Activated T-cell treated with anti-CD3 and anti-CD28 coated beads, Interleukin-2, amount 50 U/mL, for 72 hours (primary cell): ENCODE measurements around the gene CDC45. TPM values are rescaled to one million over a fixed set of nuclear protein-coding genes. Genes with fewer than 3 reads are reported as not detected.
"Not testable (repeated sequence)": the region's sequence is repeated elsewhere in the genome, so short reads cannot be mapped to it uniquely, and the experiment has no call there.

Source experiments
- ATAC-seq, 2 donors: fragments of 150-1000 bp; cut with Tn5 transposase; replicated peaks in 1 of 2; 2 replicates each; pipeline ENCODE4 v1.10.0; 2021; ENCODE audit warnings: moderate library complexity in 2 of 2, mild to moderate bottlenecking in 1 of 2
- DNase-seq, 2 donors: peaks; one replicate each; pipeline ENCODE4 v3.0.0; 2021 to 2022; ENCODE audit warnings: mixed read lengths in 1 of 2
- H3K27ac Mint-ChIP-seq: one replicate; pipeline ENCODE4 v1.8.0; 2022; ENCODE audit warnings: mild to moderate bottlenecking, moderate library complexity, mixed read lengths
- H3K27me3 Mint-ChIP-seq: one replicate; pipeline ENCODE4 v1.8.0; 2022; ENCODE audit warnings: low read depth, mixed read lengths
- H3K36me3 Mint-ChIP-seq, 2 donors: one replicate each; pipeline ENCODE4 v1.8.0; 2022; ENCODE audit warnings: mixed read lengths in 2 of 2, mild to moderate bottlenecking in 1 of 2; ENCODE audit not compliant: insufficient read depth in 2 of 2
- H3K4me1 Mint-ChIP-seq: one replicate; pipeline ENCODE4 v1.8.0; 2022; ENCODE audit warnings: low read depth, mixed read lengths
- H3K4me3 Mint-ChIP-seq, 2 donors: one replicate each; pipeline ENCODE4 v1.8.0; 2022; ENCODE audit warnings: mild to moderate bottlenecking in 2 of 2, mixed read lengths in 2 of 2, moderate library complexity in 2 of 2
- H3K9me3 Mint-ChIP-seq, 2 donors: one replicate each; pipeline ENCODE4 v1.8.0; 2022; ENCODE audit warnings: mixed read lengths in 2 of 2
- total RNA-seq, 2 donors: library from RNA; stranded (reverse); gene quantifications; one replicate each; pipeline ENCODE4 v1.2.3, GENCODE V29; 2022

CDC45 gene
- total RNA-seq, 2 donors from 2014 or later: 119 to 144 TPM

DNA sequence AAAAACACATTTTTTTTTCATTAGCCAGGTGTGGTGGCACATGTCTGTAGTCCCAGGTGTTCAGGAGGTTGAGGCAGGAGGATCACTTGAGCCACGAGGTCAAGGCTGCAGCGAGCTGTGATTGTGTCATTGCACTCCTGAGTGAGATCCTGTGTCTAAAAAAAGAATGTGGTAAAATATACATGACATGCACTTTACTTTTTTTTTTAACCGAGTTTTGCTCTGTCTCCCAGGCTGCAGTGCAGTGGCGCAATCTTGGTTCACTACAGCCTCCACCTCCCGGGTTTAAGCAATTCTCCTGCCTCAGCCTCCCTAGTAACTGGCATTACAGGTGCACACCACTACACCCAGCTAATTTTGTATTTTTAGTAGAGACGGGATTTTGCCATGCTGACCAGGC is 67.0 kb downstream of the CDC45 start:
- no peak overlapping the region for H3K27ac Mint-ChIP-seq
- H3K4me1 Mint-ChIP-seq: no peaks in the 10 kb centered on the region
- ATAC-seq (no peak), DNase-seq (no peak)
- H3K27me3 Mint-ChIP-seq: no peaks in the 10 kb centered on the region
- no peaks in the 10 kb centered on the region for H3K36me3 Mint-ChIP-seq
- no peak overlapping the region for H3K4me3 Mint-ChIP-seq
- H3K9me3 Mint-ChIP-seq: no peaks in the 10 kb centered on the region

DNA sequence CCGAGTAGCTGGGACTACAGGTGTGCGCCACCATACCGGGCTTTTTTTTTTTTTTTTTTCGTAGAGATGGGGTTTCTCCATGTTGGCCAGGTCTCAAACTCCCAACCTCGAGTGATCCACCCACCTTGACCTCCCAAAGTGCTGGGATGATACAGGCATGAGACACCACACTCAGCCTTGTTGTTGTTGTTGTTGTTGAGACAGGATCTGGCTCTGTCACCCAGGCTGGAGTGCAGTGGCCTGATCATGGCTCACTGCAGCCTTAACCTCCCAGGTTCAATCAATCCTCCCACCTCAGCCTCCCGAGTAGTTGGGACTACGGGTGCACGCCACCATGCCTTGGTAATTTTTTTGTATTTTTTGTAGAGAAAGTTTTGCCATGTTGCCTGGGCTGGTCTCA is 67.9 kb downstream of the CDC45 start:
- Mint-ChIP-seq H3K4me1 (no peaks in the 10 kb centered on the region), H3K9me3 (no peaks in the 10 kb centered on the region), H3K27ac (no peak overlapping the region), H3K4me3 (no peak overlapping the region), H3K27me3 (no peaks in the 10 kb centered on the region), H3K36me3 (no peaks in the 10 kb centered on the region)
- no peak for ATAC-seq
- DNase-seq: no peak

DNA sequence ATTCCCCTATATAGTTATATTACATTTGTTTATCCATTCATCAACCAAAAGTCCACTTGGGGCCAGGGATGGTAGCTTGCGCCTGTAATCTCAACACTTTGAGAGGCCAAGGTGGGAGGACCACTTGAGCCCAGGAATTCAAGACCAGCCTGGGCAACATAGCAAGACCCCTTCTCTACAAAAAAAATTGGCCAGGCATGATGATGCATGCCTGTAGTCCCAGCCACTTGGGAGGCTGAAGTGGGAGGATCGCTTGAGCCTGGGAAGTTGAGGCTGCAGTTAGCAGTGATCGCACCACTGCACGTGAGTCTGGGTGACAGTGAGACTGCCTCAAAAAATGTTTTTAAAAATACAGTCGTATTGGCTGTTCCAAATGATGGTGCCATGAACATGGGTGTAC is 68.7 kb downstream of the CDC45 start:
- DNase-seq, H3K9me3 Mint-ChIP-seq, H3K27me3 Mint-ChIP-seq, H3K36me3 Mint-ChIP-seq, H3K27ac Mint-ChIP-seq, H3K4me1 Mint-ChIP-seq, H3K4me3 Mint-ChIP-seq, ATAC-seq: not testable (repeated sequence)

DNA sequence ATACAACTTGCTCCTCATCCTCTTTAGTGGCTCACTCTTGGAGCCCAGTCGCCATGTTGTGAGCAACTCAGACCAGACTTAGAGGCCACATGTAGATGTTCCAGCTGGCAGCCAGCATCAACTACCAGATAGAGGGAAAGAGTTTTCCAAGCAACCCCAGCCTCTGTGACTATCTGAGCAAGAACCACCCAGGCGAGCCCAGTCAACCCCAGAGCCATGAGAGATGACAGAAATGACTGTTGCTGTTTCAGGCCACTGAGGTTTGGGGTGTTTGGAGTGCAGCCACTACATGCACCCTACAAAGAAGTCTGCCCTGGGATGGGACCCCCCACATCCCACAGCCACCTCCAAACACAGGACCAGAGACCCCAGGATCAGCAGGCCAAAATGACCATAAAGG is 69.2 kb downstream of the CDC45 start:
- no peak overlapping the region for H3K27ac Mint-ChIP-seq
- H3K4me3 Mint-ChIP-seq: no peak overlapping the region
- no peak for DNase-seq
- peak in 1 of 2 donors; percentile 58 for ATAC-seq
- no peaks in the 10 kb centered on the region for H3K27me3 Mint-ChIP-seq
- H3K36me3 Mint-ChIP-seq: no peaks in the 10 kb centered on the region
- H3K9me3 Mint-ChIP-seq: peaks cover 0 to 2% of the 10 kb centered on the region in 2 donors
- H3K4me1 Mint-ChIP-seq: no peaks in the 10 kb centered on the region

DNA sequence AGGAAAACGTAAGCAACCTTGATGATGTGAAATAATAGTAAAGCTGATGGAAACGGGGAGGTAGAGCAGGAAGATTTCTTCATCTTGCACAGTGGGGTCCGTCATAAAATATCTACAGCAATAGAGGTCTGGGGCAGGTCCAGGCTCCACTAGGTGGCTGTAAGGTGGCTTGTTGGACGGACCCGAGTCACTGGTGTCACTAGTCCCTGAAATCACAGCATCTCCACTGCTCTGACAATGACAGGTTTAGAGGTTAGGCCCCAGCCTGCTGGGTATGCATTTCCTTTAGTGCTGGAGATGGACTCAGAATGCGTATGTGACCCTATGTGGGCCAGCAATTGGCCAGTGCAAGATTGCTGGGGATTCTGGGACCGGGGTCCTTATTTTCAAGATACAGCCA is 69.7 kb downstream of the CDC45 start:
- no peak for ATAC-seq

DNA sequence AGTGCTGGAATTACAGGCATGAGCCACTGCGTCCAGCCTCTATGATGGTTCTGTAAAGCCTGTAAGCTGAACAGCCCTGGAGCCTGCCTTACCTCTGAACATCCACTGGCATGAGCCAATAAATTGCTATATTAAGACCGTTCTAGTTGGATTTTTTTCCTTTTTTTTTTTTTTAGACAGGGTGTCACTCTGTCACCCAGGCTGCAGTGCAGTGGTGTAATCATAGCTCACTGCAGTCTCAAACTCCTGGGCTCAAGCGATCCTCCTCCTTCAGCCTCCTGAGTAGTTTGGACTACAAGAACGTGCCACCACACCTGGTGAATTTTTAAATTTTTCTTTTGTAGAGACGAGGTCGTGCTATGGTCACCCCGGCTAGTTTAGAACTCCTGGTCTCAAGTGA is 70.7 kb downstream of the CDC45 start:
- H3K9me3 Mint-ChIP-seq: peaks cover 0 to 2% of the 10 kb centered on the region in 2 donors
- H3K27ac Mint-ChIP-seq: no peak overlapping the region
- no peaks in the 10 kb centered on the region for H3K36me3 Mint-ChIP-seq
- H3K4me1 Mint-ChIP-seq: no peaks in the 10 kb centered on the region
- ATAC-seq (no peak), DNase-seq (no peak)
- no peaks in the 10 kb centered on the region for H3K27me3 Mint-ChIP-seq
- no peak overlapping the region for H3K4me3 Mint-ChIP-seq

More for the DNA sequence above, 69.7 kb downstream of the CDC45 start:
- H3K27me3 Mint-ChIP-seq: no peaks in the 10 kb centered on the region
- peaks cover 0 to 2% of the 10 kb centered on the region in 2 donors for H3K9me3 Mint-ChIP-seq
- H3K27ac Mint-ChIP-seq: no peak overlapping the region
- H3K36me3 Mint-ChIP-seq: no peaks in the 10 kb centered on the region
- no peak overlapping the region for H3K4me3 Mint-ChIP-seq
- H3K4me1 Mint-ChIP-seq: no peaks in the 10 kb centered on the region
- DNase-seq: no peak

DNA sequence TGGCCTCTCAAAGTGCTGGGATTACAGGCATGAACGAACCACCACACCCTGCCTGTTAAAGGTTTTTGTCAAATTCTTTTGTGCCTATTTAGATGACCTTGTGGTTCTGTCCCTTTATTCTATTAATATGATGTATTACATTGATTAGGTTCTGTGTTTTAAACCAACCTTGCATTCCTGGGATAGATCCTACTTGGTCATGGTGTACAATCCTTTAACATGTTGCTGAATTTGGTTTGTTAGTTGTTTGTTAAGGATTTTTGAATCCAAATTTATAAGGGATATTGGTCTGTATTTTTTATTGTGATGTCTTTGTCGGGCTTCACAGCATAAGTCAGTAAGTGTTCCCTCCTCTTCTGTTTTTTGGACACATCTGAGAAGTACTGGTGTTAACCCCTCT is 73.5 kb downstream of the CDC45 start:
- no peak overlapping the region for H3K27ac Mint-ChIP-seq
- H3K4me3 Mint-ChIP-seq: no peak overlapping the region
- H3K9me3 Mint-ChIP-seq: peaks cover 0 to 2% of the 10 kb centered on the region in 2 donors
- H3K27me3 Mint-ChIP-seq: no peaks in the 10 kb centered on the region
- DNase-seq (no peak), ATAC-seq (no peak)
- H3K4me1 Mint-ChIP-seq: no peaks in the 10 kb centered on the region
- no peaks in the 10 kb centered on the region for H3K36me3 Mint-ChIP-seq

DNA sequence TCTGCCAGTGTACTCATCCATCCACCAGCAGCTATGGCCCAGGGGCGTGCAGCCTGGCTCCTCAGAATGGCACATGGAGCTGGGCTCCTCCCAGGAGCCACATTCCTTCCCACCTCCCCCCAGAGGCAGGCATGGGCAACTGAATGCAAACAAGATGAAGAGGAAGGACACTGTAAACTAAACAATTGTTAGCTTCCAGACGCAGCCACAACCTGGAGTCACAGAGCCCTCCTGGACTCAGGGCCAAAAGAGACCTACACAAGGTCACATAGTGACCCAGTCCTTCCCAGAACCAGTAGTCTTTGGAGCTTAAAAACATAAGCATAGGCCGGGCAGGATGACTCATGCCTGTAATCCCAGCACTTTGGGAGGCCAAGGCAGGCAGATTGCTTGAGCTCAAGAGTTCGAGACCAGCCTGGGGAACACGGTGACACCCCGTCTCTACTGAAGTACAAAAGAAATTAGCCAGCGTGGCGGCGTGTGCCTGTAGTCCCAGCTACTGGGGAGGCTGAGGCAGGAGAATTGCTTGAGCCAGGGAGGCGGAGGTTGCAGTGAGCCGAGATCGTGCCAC is 75.2 kb downstream of the CDC45 start:
- ATAC-seq (no peak), DNase-seq (no peak)
- Mint-ChIP-seq H3K27me3 (no peaks in the 10 kb centered on the region), H3K27ac (no peak overlapping the region), H3K4me3 (no peak overlapping the region), H3K36me3 (no peaks in the 10 kb centered on the region), H3K9me3 (peaks cover 0 to 2% of the 10 kb centered on the region in 2 donors), H3K4me1 (no peaks in the 10 kb centered on the region)

DNA sequence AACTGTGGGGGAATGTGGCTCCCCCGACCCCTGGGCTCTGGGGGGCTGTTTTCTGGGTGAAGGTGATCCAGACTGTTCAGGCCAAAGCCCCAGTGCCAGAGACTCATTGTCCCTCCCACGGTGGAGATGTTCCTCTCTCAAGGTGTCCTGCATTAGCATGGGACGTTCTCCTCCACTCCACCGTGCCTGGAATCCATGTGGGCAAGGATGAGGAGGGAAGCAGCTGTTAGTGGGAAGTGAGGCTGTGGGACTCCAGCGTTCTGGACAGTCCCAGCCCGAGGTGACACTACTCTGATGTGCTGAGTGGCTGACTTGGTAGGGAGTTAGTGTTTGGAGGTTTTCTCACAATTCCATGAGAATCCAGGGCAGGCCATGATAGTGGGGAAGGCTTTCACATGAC is 75.9 kb downstream of the CDC45 start:
- H3K27ac Mint-ChIP-seq: no peak overlapping the region
- H3K27me3 Mint-ChIP-seq: no peaks in the 10 kb centered on the region
- ATAC-seq: no peak
- no peak for DNase-seq
- no peaks in the 10 kb centered on the region for H3K4me1 Mint-ChIP-seq
- H3K9me3 Mint-ChIP-seq: peaks cover 0 to 2% of the 10 kb centered on the region in 2 donors
- no peak overlapping the region for H3K4me3 Mint-ChIP-seq
- no peaks in the 10 kb centered on the region for H3K36me3 Mint-ChIP-seq

DNA sequence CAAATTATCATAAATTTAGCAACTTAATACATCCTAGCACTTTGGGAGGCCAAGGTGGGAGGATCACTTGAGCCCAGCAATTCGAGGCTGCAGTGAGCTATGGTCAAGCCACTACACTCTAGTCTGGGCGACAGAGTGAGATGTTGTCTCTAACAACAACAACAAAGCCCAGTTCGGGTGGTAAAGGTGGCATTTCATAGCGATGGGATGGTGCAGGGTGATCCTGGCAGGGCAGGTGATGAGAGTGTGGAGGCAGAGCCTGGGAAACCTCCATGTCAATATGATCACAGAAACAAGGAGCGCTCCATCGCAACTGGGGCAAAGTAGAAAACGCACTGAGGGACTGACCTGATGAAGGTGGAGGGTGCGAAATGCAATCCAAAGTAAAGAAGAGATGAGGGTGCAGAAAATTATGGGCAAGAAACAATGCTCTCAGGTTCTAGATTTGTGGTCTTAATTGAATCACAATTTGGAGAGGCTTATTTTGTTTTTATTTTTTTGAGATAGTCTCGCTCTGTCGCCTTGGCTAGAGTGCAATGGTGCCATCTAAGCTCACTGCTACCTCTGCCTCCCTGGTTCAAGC is 77.3 kb downstream of the CDC45 start:
- Mint-ChIP-seq H3K27me3 (no peaks in the 10 kb centered on the region), H3K4me1 (no peaks in the 10 kb centered on the region), H3K27ac (no peak overlapping the region), H3K9me3 (peaks cover 0 to 2% of the 10 kb centered on the region in 2 donors), H3K4me3 (no peak overlapping the region), H3K36me3 (no peaks in the 10 kb centered on the region)
- no peak for ATAC-seq
- no peak for DNase-seq

DNA sequence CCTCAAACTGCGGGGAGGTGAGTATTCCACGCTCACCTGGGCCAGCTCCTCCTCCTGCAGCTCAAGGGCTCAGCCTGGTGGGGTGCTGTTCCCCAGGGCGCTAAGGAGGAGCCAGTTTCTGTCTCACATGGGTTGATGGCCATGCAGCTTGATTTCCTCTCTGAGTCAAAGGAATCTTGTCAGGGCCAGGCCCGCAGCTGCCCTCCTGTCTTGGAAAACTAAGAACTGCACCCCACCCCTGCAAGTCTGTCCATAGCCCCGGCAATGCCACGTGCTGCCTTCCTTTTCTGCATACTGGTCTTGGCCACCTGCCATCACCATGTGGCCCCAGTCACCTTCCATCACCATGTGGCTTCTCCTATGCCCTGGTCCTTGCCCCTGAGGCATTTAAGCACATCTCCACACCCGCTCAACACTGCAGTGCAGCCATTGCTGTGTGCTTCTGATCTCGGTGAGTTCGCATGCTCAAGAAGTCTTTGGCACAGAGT is 79.6 kb downstream of the CDC45 start:
- H3K4me3 Mint-ChIP-seq: no peak overlapping the region
- DNase-seq (no peak), ATAC-seq (no peak)
- H3K27ac Mint-ChIP-seq: no peak overlapping the region
- H3K27me3 Mint-ChIP-seq: no peaks in the 10 kb centered on the region
- no peaks in the 10 kb centered on the region for H3K9me3 Mint-ChIP-seq
- H3K4me1 Mint-ChIP-seq: no peaks in the 10 kb centered on the region
- H3K36me3 Mint-ChIP-seq: no peaks in the 10 kb centered on the region

DNA sequence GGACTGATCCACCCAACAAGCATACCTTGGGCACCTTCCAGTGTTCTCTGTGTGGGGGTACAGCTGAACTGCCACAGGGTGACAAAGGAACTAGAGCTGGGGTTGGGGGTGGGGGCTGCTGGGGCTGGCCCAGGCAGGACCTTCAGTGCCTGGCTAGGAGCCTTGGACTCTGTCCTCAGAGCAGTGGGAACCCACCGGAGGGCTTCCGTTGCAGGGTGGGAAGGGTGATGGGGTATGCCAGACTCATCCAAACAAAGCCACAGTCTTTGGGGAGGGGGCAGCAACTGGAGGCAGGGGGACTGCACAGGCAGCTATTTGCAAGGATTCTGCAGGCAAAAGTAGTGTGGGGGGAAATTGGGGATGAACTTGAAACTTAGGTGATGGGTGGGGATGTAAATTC is 80.2 kb downstream of the CDC45 start:
- H3K36me3 Mint-ChIP-seq: no peaks in the 10 kb centered on the region
- DNase-seq: no peak
- H3K4me1 Mint-ChIP-seq: no peaks in the 10 kb centered on the region
- no peak overlapping the region for H3K27ac Mint-ChIP-seq
- no peak overlapping the region for H3K4me3 Mint-ChIP-seq
- no peak for ATAC-seq
- H3K9me3 Mint-ChIP-seq: no peaks in the 10 kb centered on the region
- no peaks in the 10 kb centered on the region for H3K27me3 Mint-ChIP-seq

DNA sequence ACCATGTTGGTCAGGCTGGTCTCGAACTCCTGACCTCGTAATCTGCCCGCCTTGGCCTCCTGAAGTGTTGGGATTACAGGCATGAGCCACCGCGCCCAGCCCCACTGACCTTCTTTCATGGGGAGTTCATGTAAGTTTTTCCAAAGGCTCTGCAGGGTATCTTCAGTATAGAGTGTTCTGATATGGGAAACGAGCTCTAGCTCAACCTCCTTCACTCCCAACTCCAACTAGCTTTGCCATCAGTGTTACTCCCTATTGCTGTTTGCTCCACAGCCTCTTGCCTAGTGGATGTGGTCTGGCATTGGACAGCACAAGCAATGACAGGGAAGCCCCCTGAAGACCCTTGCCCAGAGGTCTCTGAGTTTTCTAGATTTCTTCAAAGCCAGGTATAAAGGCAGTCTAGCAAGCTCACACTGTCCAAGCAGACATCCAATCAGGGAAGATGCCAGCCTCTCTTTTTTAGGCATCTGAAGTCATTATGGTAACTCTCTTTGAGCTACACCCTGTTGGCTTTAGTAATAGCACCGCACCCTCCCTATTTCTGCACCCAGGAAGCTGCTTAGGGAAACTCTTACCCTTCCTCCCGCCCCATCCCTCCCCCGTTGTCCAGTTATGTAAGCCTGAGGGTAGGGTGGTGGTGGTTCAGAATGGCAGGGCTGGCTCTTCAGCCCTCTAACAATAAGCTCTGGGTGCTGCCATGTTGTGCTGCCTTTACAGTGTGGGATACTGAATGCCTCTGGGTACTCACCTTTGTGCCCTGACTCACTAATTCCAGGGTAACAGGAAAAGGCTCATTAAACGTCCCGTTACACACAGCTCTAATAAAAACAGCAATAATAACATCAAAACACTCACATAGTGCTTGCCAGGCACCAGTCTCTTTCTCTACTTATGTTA is 85.9 kb downstream of the CDC45 start:
- Mint-ChIP-seq H3K9me3 (no peaks in the 10 kb centered on the region), H3K4me3 (no peak overlapping the region), H3K27me3 (no peaks in the 10 kb centered on the region), H3K36me3 (no peaks in the 10 kb centered on the region), H3K4me1 (peaks cover 5% of the 10 kb centered on the region), H3K27ac (no peak overlapping the region)
- DNase-seq: no peak
- ATAC-seq: no peak
